ENCODE results near the gene HSD3B2. TPM values are rescaled to one million over a fixed set of nuclear protein-coding genes. Genes with fewer than 3 reads are reported as not detected.

HSD3B2 gene
- total and polyA plus RNA-seq, 2 of the 13 experiments (the other 11 are each of a cell fraction or from before 2014, with no cell fraction given), result 0.20 TPM; not detected in 1

GRCh38 chr1:119451158-119451557 lies 36.2 kb downstream of the HSD3B2 start:
- POLR2A ChIA-PET, result no interaction called here
- Histone ChIP-seq H3K36me3 (replicated peaks in 1 of 2; ENCODE audit: control insufficient read depth in 1 of 2, insufficient read depth in 2 of 2, low read length in 2 of 2) (no peaks in the 10 kb centered on the region), H4K20me1 (ENCODE audit: insufficient read depth, low read length) (no peaks in the 10 kb centered on the region), H3K9me3 (ENCODE audit: low read length) (no peaks in the 10 kb centered on the region), H3K9ac (ENCODE audit: insufficient read depth, low read depth, low read length) (no peak overlapping the region), H3K27me3 (ENCODE audit: control insufficient read depth in 1 of 2, insufficient read depth in 2 of 2, low read length in 2 of 2) (no peaks in the 10 kb centered on the region), H2AFZ (ENCODE audit: low read length) (no peak overlapping the region), H3K27ac (ENCODE audit: extremely low read length, insufficient read depth, low read length) (no peak overlapping the region), H3K4me3 (replicated peaks in 1 of 3; ENCODE audit: insufficient read depth in 1 of 3, low read depth in 2 of 3, low read length in 3 of 3) (no peak overlapping the region), H3K4me1 (ENCODE audit: insufficient read depth, low read length) (0 out of 2 replicates have a peak, but pooled peaks cover 7% of the 10 kb centered on the region), H3K79me2 (ENCODE audit: insufficient read depth, low read length) (no peaks in the 10 kb centered on the region), H3K4me2 (ENCODE audit: low read depth, low read length) (no peak overlapping the region)
- TF ChIP-seq ZSCAN29 (CRISPR knock-in tag; conservative IDR thresholded peaks at IDR 0.05) (no peak), KMT2B (CRISPR knock-in tag; IDR thresholded peaks at IDR 0.05) (no peak)
- 58% methylated on average over 4 of the region's 6 CpGs for WGBS (ENCODE audit: low lambda C conversion rate)
- no TSS peak for BruUV-seq (replicated peaks)
- intact Hi-C loops (cut with micrococcal nuclease; ENCODE audit: unreplicated experiment), result no loop called here
- ATAC-seq, result no peak
- DNase-seq (ENCODE audit: low spot score), result no peak
- in situ Hi-C loops (cut with HindIII; ENCODE audit: extremely low pct_ligation_motif_present, low pct_unique_long_range_greater_than_20kb), result no loop called here
- CTCF ChIA-PET (ENCODE audit: low intra/inter-chr PET ratio, low total read pairs), result no interaction called here
- no peak for FAIRE-seq

DNA sequence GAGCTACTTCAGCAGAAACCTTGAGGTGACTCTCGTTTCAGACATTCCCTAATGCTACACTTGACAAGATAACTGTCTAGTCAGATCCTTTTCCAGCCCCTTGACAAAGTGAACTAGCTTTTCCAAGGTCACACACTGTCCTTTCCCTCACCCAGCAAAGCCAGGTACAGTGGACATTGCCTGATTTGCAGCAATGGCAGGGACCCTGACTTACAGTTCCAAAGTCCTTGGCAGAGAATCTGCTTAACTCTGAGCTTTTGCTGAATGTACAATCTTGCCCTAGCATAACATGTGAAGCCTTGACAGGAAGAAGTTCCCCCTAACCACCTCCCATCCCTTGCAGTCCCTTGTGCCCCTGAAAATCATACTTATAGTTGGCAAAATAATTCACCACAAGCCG lies 37.1 kb downstream of the HSD3B2 start:
- ATAC-seq, result no peak; the same call in 2 of the 3 replicates
- Histone ChIP-seq H3K4me3 (replicated peaks in 1 of 3; ENCODE audit: insufficient read depth in 1 of 3, low read depth in 2 of 3, low read length in 3 of 3) (no peak overlapping the region), H3K79me2 (ENCODE audit: insufficient read depth, low read length) (no peaks in the 10 kb centered on the region), H2AFZ (ENCODE audit: low read length) (no peak overlapping the region), H3K4me1 (ENCODE audit: insufficient read depth, low read length) (0 out of 2 replicates have a peak, but pooled peaks cover 7% of the 10 kb centered on the region), H3K4me2 (ENCODE audit: low read depth, low read length) (no peak overlapping the region), H3K9me3 (ENCODE audit: low read length) (no peaks in the 10 kb centered on the region), H3K27ac (ENCODE audit: extremely low read length, insufficient read depth, low read length) (no peak overlapping the region), H4K20me1 (ENCODE audit: insufficient read depth, low read length) (no peaks in the 10 kb centered on the region), H3K9ac (ENCODE audit: insufficient read depth, low read depth, low read length) (no peak overlapping the region), H3K27me3 (ENCODE audit: control insufficient read depth in 1 of 2, insufficient read depth in 2 of 2, low read length in 2 of 2) (no peaks in the 10 kb centered on the region), H3K36me3 (replicated peaks in 1 of 2; ENCODE audit: control insufficient read depth in 1 of 2, insufficient read depth in 2 of 2, low read length in 2 of 2) (no peaks in the 10 kb centered on the region)
- ChIA-PET POLR2A (no interaction called here), CTCF (ENCODE audit: low intra/inter-chr PET ratio, low total read pairs) (no interaction called here)
- in situ Hi-C loops (cut with HindIII; ENCODE audit: extremely low pct_ligation_motif_present, low pct_unique_long_range_greater_than_20kb), result no loop called here
- no peak for FAIRE-seq
- intact Hi-C loops (cut with micrococcal nuclease; ENCODE audit: unreplicated experiment), result no loop called here
- TF ChIP-seq GMEB2 (CRISPR knock-in tag; IDR thresholded peaks at IDR 0.05; ENCODE audit: low read depth) (no peak), HNF4A (CRISPR knock-in tag; IDR thresholded peaks at IDR 0.05) (peak; percentile 33; the same call in 1 of the 2 replicates)
- no TSS peak for BruUV-seq (replicated peaks)
- WGBS (ENCODE audit: low lambda C conversion rate), result 4% methylated on average over 2 of the region's 2 CpGs
- no peak for DNase-seq (ENCODE audit: low spot score)

Measured in HepG2 (cell line).